ENCODE data around the gene FOXM1. TPM values are rescaled to one million over a fixed set of nuclear protein-coding genes. Genes with fewer than 3 reads are reported as not detected.

Gene FOXM1
- total RNA-seq, 1 donor from 2014 or later: 14.3 TPM

- H3K36me3 ChIP-seq (ENCODE audit: control insufficient read depth, insufficient read depth, low read length): peaks cover 1% of the 10 kb centered on the region
- H3K4me3 ChIP-seq (ENCODE audit: low read depth, low read length): no peak overlapping the region
- TF ChIP-seq CTCF (IDR thresholded peaks at IDR 0.05; ENCODE audit: insufficient read depth, low read length, poor library complexity, severe bottlenecking): no peak
- DNase-seq (ENCODE audit: low read depth): no peak
- no peaks in the 10 kb centered on the region for H3K27me3 ChIP-seq (ENCODE audit: control insufficient read depth, insufficient read depth, low read length)
Observed at GRCh38 chr12:2860170-2860569, 16.8 kb downstream of the FOXM1 start.

- H3K4me3 ChIP-seq (ENCODE audit: low read depth, low read length): no peak overlapping the region
- no peak for DNase-seq (ENCODE audit: low read depth)
- H3K27me3 ChIP-seq (ENCODE audit: control insufficient read depth, insufficient read depth, low read length): no peaks in the 10 kb centered on the region
- peaks cover 1% of the 10 kb centered on the region for H3K36me3 ChIP-seq (ENCODE audit: control insufficient read depth, insufficient read depth, low read length)
- TF ChIP-seq CTCF (IDR thresholded peaks at IDR 0.05; ENCODE audit: insufficient read depth, low read length, poor library complexity, severe bottlenecking): no peak
Observed at GRCh38 chr12:2858944-2859421, 18.0 kb downstream of the FOXM1 start.

GRCh38 chr12:2858334-2858733 is 18.6 kb downstream of the FOXM1 start:
- TF ChIP-seq CTCF (IDR thresholded peaks at IDR 0.05; ENCODE audit: insufficient read depth, low read length, poor library complexity, severe bottlenecking): no peak
- Histone ChIP-seq H3K4me3 (ENCODE audit: low read depth, low read length) (no peak overlapping the region), H3K27me3 (ENCODE audit: control insufficient read depth, insufficient read depth, low read length) (no peaks in the 10 kb centered on the region), H3K36me3 (ENCODE audit: control insufficient read depth, insufficient read depth, low read length) (peaks cover 1% of the 10 kb centered on the region)
- DNase-seq (ENCODE audit: low read depth): no peak

- Histone ChIP-seq H3K27me3 (ENCODE audit: control insufficient read depth, insufficient read depth, low read length) (no peaks in the 10 kb centered on the region), H3K4me3 (ENCODE audit: low read depth, low read length) (no peak overlapping the region), H3K36me3 (ENCODE audit: control insufficient read depth, insufficient read depth, low read length) (peaks cover 1% of the 10 kb centered on the region)
- no peak for TF ChIP-seq CTCF (IDR thresholded peaks at IDR 0.05; ENCODE audit: insufficient read depth, low read length, poor library complexity, severe bottlenecking)
- no peak for DNase-seq (ENCODE audit: low read depth)
Observed at GRCh38 chr12:2857576-2857975, 19.4 kb downstream of the FOXM1 start.

GRCh38 chr12:2857021-2857431 is 19.9 kb downstream of the FOXM1 start, which contains the start of gene TEX52:
Gene TEX52 (minus strand): TSS chr12:2857039. CDS start chr12:2857026, 13 bp downstream.
- no peaks in the 10 kb centered on the region for H3K27me3 ChIP-seq (ENCODE audit: control insufficient read depth, insufficient read depth, low read length)

More at GRCh38 chr12:2857021-2857431, 19.9 kb downstream of the FOXM1 start, which contains the start of gene TEX52:
- no peak within 1 kb of the TSS for H3K4me3 ChIP-seq (ENCODE audit: low read depth, low read length)
- TF ChIP-seq CTCF (IDR thresholded peaks at IDR 0.05; ENCODE audit: insufficient read depth, low read length, poor library complexity, severe bottlenecking): no peak
- H3K36me3 ChIP-seq (ENCODE audit: control insufficient read depth, insufficient read depth, low read length): peaks cover 1% of the 10 kb centered on the region
- no peak for DNase-seq (ENCODE audit: low read depth)

Data from kidney epithelial cell (primary cell).